A549 (cell line): Measurements from ENCODE around the gene UBE3C. TPM values are rescaled to one million over a fixed set of nuclear protein-coding genes. Genes with fewer than 3 reads are reported as not detected.
A peak's percentile ranks its signal among the peaks of the same experiment; 100 is the strongest.

ENCODE experiments used
- ATAC-seq, 2 experiments: fragments of 200-7000 bp in 1 of 2; fragments of >200 bp in 1 of 2; cut with Nextera tagmentation in 1 of 2; cut with Tn5 transposase in 1 of 2; 3 replicates each; pipeline versions ENCODE4 v1.8.0 to v1.9.1; 2018 to 2020; ENCODE audit warnings: mild to moderate bottlenecking in 1 of 2, moderate library complexity in 1 of 2
- CTCF ChIA-PET: fragments of 300-600 bp; sonication (Branson Sonifier 250); formaldehyde crosslinking; extraction: SDS; loops from one replicate; lab custom pipeline; 2021; ENCODE audit warnings: antibody characterized with exemption, inconsistent platforms; lab: Yijun Ruan, JAX
- POLR2A ChIA-PET: fragments of 350-600 bp; formaldehyde crosslinking; extraction: SDS; loops from one replicate; lab custom pipeline; 2021; ENCODE audit warnings: antibody characterized with exemption, inconsistent platforms; lab: Yijun Ruan, JAX
- DNase-seq, 2 experiments: peaks; one replicate each; pipeline versions ENCODE4 v3.0.0 to v3.0.0-alpha.2; 2011 to 2016; ENCODE audit warnings: low read depth in 1 of 2, low spot score in 1 of 2
- FAIRE-seq: peaks from 2 replicates; lab custom pipeline; 2011; peaks lifted over from hg19 to GRCh38; lab: Jason Lieb, UNC
- H3K27ac ChIP-seq, 2 experiments: fragments of >200 bp; sonication (Bioruptor Twin); formaldehyde crosslinking; 3 replicates each; pipeline ENCODE4 v1.5.1; 2016 to 2017
- H3K4me1 ChIP-seq: fragments of >200 bp; sonication (Bioruptor Twin); formaldehyde crosslinking; 3 replicates; pipeline ENCODE4 v1.6.1; 2016
- H3K4me2 ChIP-seq: fragments of >200 bp; sonication (Bioruptor Twin); formaldehyde crosslinking; 3 replicates; pipeline ENCODE4 v1.6.1; 2016
- H3K4me3 ChIP-seq: fragments of >200 bp; sonication (Bioruptor Twin); formaldehyde crosslinking; 3 replicates; pipeline ENCODE4 v1.5.1; 2016
- H3K9me3 ChIP-seq: fragments of >200 bp; sonication (Bioruptor Twin); formaldehyde crosslinking; 3 replicates; pipeline ENCODE4 v1.6.1; 2016
- BHLHE40 ChIP-seq: IDR thresholded peaks from 2 replicates; pipeline ENCODE4 v1.6.1; 2012; ENCODE audit warnings: low read depth, low read length, inconsistent platforms
- CEBPB ChIP-seq, 2 experiments: fragments of >200 bp in 1 of 2; sonication (Bioruptor Twin) in 1 of 2; formaldehyde crosslinking in 1 of 2; IDR thresholded peaks; 2 replicates each; pipeline ENCODE4 v1.6.1; 2012 to 2016
- CHD2 ChIP-seq: fragments of 150-350 bp; IDR thresholded peaks from 2 replicates; pipeline ENCODE4 v1.6.1; 2014; ENCODE audit warnings: low read length; ENCODE audit not compliant: partially characterized antibody
- CHD4 ChIP-seq: fragments of 200-600 bp; sonication (generic); IDR thresholded peaks from 2 replicates; pipeline ENCODE4 v1.6.1; 2016; ENCODE audit warnings: antibody characterized with exemption, mild to moderate bottlenecking, borderline replicate concordance
- EHF ChIP-seq: fragments of 250-450 bp; sonication (Bioruptor Pico); IDR thresholded peaks from 2 replicates; pipeline ENCODE4 v1.5.0; 2020; ENCODE audit warnings: mild to moderate bottlenecking
- EP300 ChIP-seq, 2 experiments: fragments of >200 bp; sonication (Bioruptor Twin); formaldehyde crosslinking; IDR thresholded peaks; 2 replicates in 1 of 2; 3 replicates in 1 of 2; pipeline ENCODE4 v1.6.1; 2016 to 2017
- ESRRA ChIP-seq: fragments of 150-350 bp; IDR thresholded peaks from 2 replicates; pipeline ENCODE4 v1.6.1; 2014; ENCODE audit warnings: mild to moderate bottlenecking, low read length, borderline replicate concordance
- GATA3 ChIP-seq: IDR thresholded peaks from 2 replicates; pipeline ENCODE4 v1.6.1; 2012; ENCODE audit warnings: borderline replicate concordance
- HDAC2 ChIP-seq: fragments of 200-600 bp; sonication (generic); IDR thresholded peaks from 2 replicates; pipeline ENCODE4 v1.6.1; 2016
- HOXA7 ChIP-seq: fragments of 250-450 bp; sonication (Bioruptor Pico); IDR thresholded peaks from 2 replicates; pipeline ENCODE4 v1.5.0; 2020; ENCODE audit warnings: mild to moderate bottlenecking, moderate library complexity
- HOXB13 ChIP-seq: fragments of 250-450 bp; sonication (Bioruptor Pico); IDR thresholded peaks from 2 replicates; pipeline ENCODE4 v1.5.0; 2020; ENCODE audit warnings: low read depth, mild to moderate bottlenecking, moderate library complexity
- HOXB5 ChIP-seq: fragments of 250-450 bp; sonication (Bioruptor Pico); IDR thresholded peaks from 2 replicates; pipeline ENCODE4 v1.5.0; 2020; ENCODE audit warnings: mild to moderate bottlenecking, moderate library complexity
- MAFK ChIP-seq: fragments of 450-650 bp; IDR thresholded peaks from 2 replicates; pipeline ENCODE4 v1.6.1; 2014; ENCODE audit not compliant: partially characterized antibody
- MAZ ChIP-seq: fragments of 150-350 bp; IDR thresholded peaks from 2 replicates; pipeline ENCODE4 v1.6.1; 2014; ENCODE audit warnings: antibody characterized with exemption, low read depth, low read length, borderline replicate concordance
- MYC ChIP-seq: IDR thresholded peaks from 2 replicates; pipeline ENCODE4 v1.6.1; 2012; ENCODE audit warnings: mild to moderate bottlenecking, inconsistent platforms, low read length, improper control_type of control experiment, borderline replicate concordance
- NFE2L2 ChIP-seq: fragments of 150-350 bp; conservative IDR thresholded peaks from 2 replicates; pipeline ENCODE4 v1.6.1; 2014; ENCODE audit warnings: low read length
- NPAS2 ChIP-seq: fragments of 250-450 bp; sonication (Bioruptor Pico); IDR thresholded peaks from 2 replicates; pipeline ENCODE4 v1.8.0; 2022; ENCODE audit warnings: mild to moderate bottlenecking, moderate library complexity, borderline replicate concordance
- NR3C1 ChIP-seq: fragments of >200 bp; sonication (Bioruptor Twin); formaldehyde crosslinking; IDR thresholded peaks from 3 replicates; pipeline ENCODE4 v1.6.1; 2017
- PHF8 ChIP-seq: fragments of 200-600 bp; sonication (generic); IDR thresholded peaks from 2 replicates; pipeline ENCODE4 v1.6.1; 2016; ENCODE audit warnings: low read depth, mild to moderate bottlenecking, antibody characterized with exemption, moderate library complexity, borderline replicate concordance
- POLR2A ChIP-seq: IDR thresholded peaks from 2 replicates; pipeline ENCODE4 v1.6.1; 2012; ENCODE audit warnings: mild to moderate bottlenecking, low read length
- POLR2AphosphoS2 ChIP-seq: conservative IDR thresholded peaks from 2 replicates; pipeline ENCODE4 v1.6.1; 2012; ENCODE audit warnings: low read length, improper control_type of control experiment, inconsistent platforms
- RARB ChIP-seq: fragments of 250-450 bp; sonication (Bioruptor Pico); IDR thresholded peaks from 2 replicates; pipeline ENCODE4 v1.8.0; 2021; ENCODE audit warnings: mild to moderate bottlenecking, moderate library complexity
- RCOR1 ChIP-seq: fragments of 150-350 bp; IDR thresholded peaks from 2 replicates; pipeline ENCODE4 v1.6.1; 2014; ENCODE audit warnings: antibody characterized with exemption, low read length, low read depth
- RFX5 ChIP-seq: fragments of 450-650 bp; IDR thresholded peaks from 2 replicates; pipeline ENCODE4 v1.7.1; 2014; ENCODE audit warnings: antibody characterized with exemption, mild to moderate bottlenecking, moderate library complexity
- RNF2 ChIP-seq: fragments of 200-600 bp; sonication (generic); IDR thresholded peaks from 2 replicates; pipeline ENCODE4 v1.6.1; 2016; ENCODE audit warnings: low read depth, mild to moderate bottlenecking, antibody characterized with exemption, moderate library complexity, borderline replicate concordance
- SMC3 ChIP-seq: fragments of >200 bp; sonication (Bioruptor Twin); formaldehyde crosslinking; IDR thresholded peaks from 3 replicates; pipeline ENCODE4 v1.6.1; 2018; ENCODE audit warnings: inconsistent platforms
- SREBF2 ChIP-seq: fragments of 450-650 bp; IDR thresholded peaks from 2 replicates; pipeline ENCODE4 v1.6.1; 2014; ENCODE audit warnings: mild to moderate bottlenecking, moderate library complexity
- TP53 ChIP-seq: fragments of 250-450 bp; sonication (Bioruptor Pico); IDR thresholded peaks from 2 replicates; pipeline ENCODE4 v1.5.0; 2021; ENCODE audit warnings: mild to moderate bottlenecking, moderate library complexity
- ZC3H11A ChIP-seq: fragments of 450-650 bp; IDR thresholded peaks from 2 replicates; pipeline ENCODE4 v1.6.1; 2014; ENCODE audit warnings: antibody characterized with exemption, mild to moderate bottlenecking
- WGBS: methylation state at CpG from one replicate; pipeline ENCODE4 v1.1.6; 2017; ENCODE audit errors: missing lambda C conversion rate; 5-methylcytosine and 5-hydroxymethylcytosine counted together
- polyA plus RNA-seq, 4 experiments: library from polyadenylated mRNA; depleted of rRNA in 3 of 4; stranded (reverse); fragments of >200 nt; fragmentation: RNase III in 1 of 4; extraction: RNeasy Plus Mini Kit Qiagen cat#74134 plus additional on column Dnase treatment in 1 of 4; gene quantifications; 2 replicates in 3 of 4; 3 replicates in 1 of 4; pipeline ENCODE4 v1.2.3, GENCODE V29; 2011 to 2017
- TF ChIP-seq, protein P1 (sequence below): fragments of >200 bp; sonication (Bioruptor Twin); formaldehyde crosslinking; IDR thresholded peaks from 3 replicates; pipeline ENCODE4 v1.5.1; 2016
- TF ChIP-seq, protein P2 (sequence below): IDR thresholded peaks from 2 replicates; pipeline ENCODE4 v1.6.1; 2012
- TF ChIP-seq, protein P3 (sequence below): IDR thresholded peaks from 2 replicates; pipeline ENCODE4 v1.6.1; 2012
- TF ChIP-seq, protein P4 (sequence below): fragments of >200 bp; sonication (Bioruptor Twin); formaldehyde crosslinking; IDR thresholded peaks from 3 replicates; pipeline ENCODE4 v1.6.1; 2016
- TF ChIP-seq, protein P5 (sequence below): fragments of >200 bp; sonication (Bioruptor Twin); formaldehyde crosslinking; IDR thresholded peaks from 2 replicates; pipeline ENCODE4 v1.6.1; 2016

Gene UBE3C
- polyA plus RNA-seq, 2 of the 4 experiments (the other 2 are of a cell fraction), result 52.1 to 73.2 TPM

DNA sequence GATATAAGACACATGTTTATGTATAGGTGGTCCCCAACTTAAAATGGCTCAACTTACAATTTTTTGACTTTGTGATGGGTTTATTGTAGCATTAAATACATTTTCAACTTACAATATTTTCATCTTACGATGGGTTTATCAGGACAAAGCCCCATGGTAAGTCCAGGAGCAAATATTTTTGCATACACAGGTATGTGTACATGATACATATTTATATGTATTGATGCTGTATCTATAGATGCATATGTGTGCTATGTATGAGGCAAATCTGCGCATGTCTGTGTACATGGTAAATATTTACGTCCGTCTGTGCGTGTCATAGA lies 664 bp upstream of the UBE3C start:
- POLR2A ChIA-PET, result interaction anchor here (1.2 kb wide), 1 partner anchor 189 kb away, joined by 3 read pairs; the partner anchor contains the start of gene NOM1
- H3K4me2 ChIP-seq, result peak overlapping the region; percentile 88
- CTCF ChIA-PET, result no interaction called here
- H3K9me3 ChIP-seq, result no peaks in the 10 kb centered on the region
- H3K4me3 ChIP-seq, result peak overlapping the region; percentile 98
- TF ChIP-seq MAFK (no peak), NPAS2 (CRISPR knock-in tag) (no peak), GATA3 (no peak), RFX5 (no peak), HDAC2 (no peak), EHF (CRISPR knock-in tag) (no peak), TP53 (CRISPR knock-in tag) (no peak), RARB (CRISPR knock-in tag) (no peak), BHLHE40 (no peak), ESRRA (no peak), PHF8 (no peak), RCOR1 (no peak), HOXB5 (CRISPR knock-in tag) (no peak), CEBPB (IDR thresholded peaks at IDR 0.05) (no peak), CHD2 (no peak), NR3C1 (no peak), HOXA7 (no peak)
- TF ChIP-seq, protein P1, sequence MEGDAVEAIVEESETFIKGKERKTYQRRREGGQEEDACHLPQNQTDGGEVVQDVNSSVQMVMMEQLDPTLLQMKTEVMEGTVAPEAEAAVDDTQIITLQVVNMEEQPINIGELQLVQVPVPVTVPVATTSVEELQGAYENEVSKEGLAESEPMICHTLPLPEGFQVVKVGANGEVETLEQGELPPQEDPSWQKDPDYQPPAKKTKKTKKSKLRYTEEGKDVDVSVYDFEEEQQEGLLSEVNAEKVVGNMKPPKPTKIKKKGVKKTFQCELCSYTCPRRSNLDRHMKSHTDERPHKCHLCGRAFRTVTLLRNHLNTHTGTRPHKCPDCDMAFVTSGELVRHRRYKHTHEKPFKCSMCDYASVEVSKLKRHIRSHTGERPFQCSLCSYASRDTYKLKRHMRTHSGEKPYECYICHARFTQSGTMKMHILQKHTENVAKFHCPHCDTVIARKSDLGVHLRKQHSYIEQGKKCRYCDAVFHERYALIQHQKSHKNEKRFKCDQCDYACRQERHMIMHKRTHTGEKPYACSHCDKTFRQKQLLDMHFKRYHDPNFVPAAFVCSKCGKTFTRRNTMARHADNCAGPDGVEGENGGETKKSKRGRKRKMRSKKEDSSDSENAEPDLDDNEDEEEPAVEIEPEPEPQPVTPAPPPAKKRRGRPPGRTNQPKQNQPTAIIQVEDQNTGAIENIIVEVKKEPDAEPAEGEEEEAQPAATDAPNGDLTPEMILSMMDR, result no peak
- TF ChIP-seq, protein P2, sequence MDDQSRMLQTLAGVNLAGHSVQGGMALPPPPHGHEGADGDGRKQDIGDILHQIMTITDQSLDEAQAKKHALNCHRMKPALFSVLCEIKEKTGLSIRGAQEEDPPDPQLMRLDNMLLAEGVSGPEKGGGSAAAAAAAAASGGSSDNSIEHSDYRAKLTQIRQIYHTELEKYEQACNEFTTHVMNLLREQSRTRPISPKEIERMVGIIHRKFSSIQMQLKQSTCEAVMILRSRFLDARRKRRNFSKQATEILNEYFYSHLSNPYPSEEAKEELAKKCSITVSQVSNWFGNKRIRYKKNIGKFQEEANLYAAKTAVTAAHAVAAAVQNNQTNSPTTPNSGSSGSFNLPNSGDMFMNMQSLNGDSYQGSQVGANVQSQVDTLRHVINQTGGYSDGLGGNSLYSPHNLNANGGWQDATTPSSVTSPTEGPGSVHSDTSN, result no peak
- TF ChIP-seq, protein P3, sequence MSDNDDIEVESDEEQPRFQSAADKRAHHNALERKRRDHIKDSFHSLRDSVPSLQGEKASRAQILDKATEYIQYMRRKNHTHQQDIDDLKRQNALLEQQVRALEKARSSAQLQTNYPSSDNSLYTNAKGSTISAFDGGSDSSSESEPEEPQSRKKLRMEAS, result no peak
- H3K27ac ChIP-seq, result peak overlapping the region; percentile 86 to 97
- 20% methylated on average over 5 of the region's 5 CpGs for WGBS
- H3K4me1 ChIP-seq, result peaks cover 24% of the 10 kb centered on the region
- DNase-seq (no peak), FAIRE-seq (no peak), ATAC-seq (no peak)

DNA sequence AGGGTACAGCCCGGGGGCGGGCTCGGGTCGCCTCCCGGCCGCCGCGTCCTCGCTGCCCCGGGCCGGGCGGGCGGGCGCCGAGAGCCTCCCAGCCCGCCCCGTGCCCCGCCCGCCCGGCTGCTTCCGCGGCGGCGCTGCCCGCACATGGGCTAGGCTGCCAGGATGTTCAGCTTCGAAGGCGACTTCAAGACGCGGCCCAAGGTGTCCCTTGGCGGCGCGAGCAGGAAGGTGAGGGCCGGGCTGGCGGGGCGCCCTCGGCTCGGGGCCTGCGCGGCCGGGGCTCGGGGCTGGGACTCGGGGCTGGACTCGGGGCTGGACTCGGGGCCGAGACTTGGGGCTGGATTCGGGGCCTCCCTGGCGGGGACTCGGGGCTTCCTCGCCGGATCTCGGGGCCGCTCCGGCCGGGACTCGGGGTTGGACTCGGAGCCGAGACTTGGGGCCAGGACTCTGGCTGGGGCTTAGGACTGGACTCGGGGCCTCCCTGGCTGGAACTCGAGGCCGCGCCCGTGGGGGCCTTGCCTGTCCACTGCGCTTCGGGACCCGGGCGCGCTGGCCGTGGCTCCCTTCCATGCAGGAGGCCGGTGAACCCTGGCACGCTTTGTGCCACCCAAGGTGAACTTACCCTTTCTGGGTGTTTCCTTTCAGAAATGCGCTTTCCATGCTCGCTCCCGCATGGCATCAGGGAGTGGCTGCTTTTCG lies 534 bp downstream of the UBE3C start:
- ATAC-seq, result peak; percentile 78 to 80
- POLR2A ChIA-PET, result interaction anchor here (0.5 to 1.2 kb wide), 2 partner anchors 190 to 199 kb away, joined by 3 read pairs; partner anchors contain the start of gene NOM1
- 2% methylated on average over 21 of the region's 74 CpGs for WGBS
- TF ChIP-seq MAZ (no peak), EP300 (IDR thresholded peaks at IDR 0.05) (no peak), NPAS2 (CRISPR knock-in tag) (no peak), POLR2A (no peak), SREBF2 (no peak), MYC (peak; percentile 15; the same call in 1 of the 2 replicates), MAFK (no peak), NR3C1 (no peak), NFE2L2 (no peak), SMC3 (no peak), CHD4 (no peak), RARB (CRISPR knock-in tag) (no peak), RNF2 (no peak), POLR2AphosphoS2 (no peak), ZC3H11A (no peak), HOXB13 (no peak)
- TF ChIP-seq, protein P3, result peak; percentile 58; the same call in 1 of the 2 replicates
- TF ChIP-seq, protein P4, sequence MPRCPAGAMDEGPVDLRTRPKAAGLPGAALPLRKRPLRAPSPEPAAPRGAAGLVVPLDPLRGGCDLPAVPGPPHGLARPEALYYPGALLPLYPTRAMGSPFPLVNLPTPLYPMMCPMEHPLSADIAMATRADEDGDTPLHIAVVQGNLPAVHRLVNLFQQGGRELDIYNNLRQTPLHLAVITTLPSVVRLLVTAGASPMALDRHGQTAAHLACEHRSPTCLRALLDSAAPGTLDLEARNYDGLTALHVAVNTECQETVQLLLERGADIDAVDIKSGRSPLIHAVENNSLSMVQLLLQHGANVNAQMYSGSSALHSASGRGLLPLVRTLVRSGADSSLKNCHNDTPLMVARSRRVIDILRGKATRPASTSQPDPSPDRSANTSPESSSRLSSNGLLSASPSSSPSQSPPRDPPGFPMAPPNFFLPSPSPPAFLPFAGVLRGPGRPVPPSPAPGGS, result no peak
- TF ChIP-seq, protein P5, sequence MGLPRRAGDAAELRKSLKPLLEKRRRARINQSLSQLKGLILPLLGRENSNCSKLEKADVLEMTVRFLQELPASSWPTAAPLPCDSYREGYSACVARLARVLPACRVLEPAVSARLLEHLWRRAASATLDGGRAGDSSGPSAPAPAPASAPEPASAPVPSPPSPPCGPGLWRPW, result no peak

More for the DNA sequence above, 534 bp downstream of the UBE3C start:
- FAIRE-seq (no peak), DNase-seq (peak; percentile 33 to 42)
- Histone ChIP-seq H3K4me1 (peaks cover 24% of the 10 kb centered on the region), H3K27ac (peak overlapping the region; percentile 97 to 99), H3K9me3 (no peaks in the 10 kb centered on the region), H3K4me3 (peak overlapping the region; percentile 98), H3K4me2 (peak overlapping the region; percentile 87)
- CTCF ChIA-PET, result interaction anchor here (0.6 to 0.7 kb wide), 2 partner anchors 35 to 621 kb away, joined by 3 to 4 read pairs; no protein-coding TSS in a partner anchor
